Small intestine (tissue), 7 donors: ENCODE measurements around the gene CCDC102A. TPM values are rescaled to one million over a fixed set of nuclear protein-coding genes. Genes with fewer than 3 reads are reported as not detected.
A peak's percentile ranks its signal among the peaks of the same experiment; 100 is the strongest.

Experiments
- DNase-seq, 2 donors: peaks; one replicate each; pipeline versions ENCODE4 v3.0.0 to v3.0.0-alpha.2; 2013
- FAIRE-seq: peaks from 2 replicates; lab custom pipeline; 2012; peaks lifted over from hg19 to GRCh38; lab: Jason Lieb, UNC
- H3K27ac ChIP-seq, 3 donors: one replicate each; pipeline ENCODE4 v1.5.1; 2013; ENCODE audit warnings: low read length in 2 of 3, mild to moderate bottlenecking in 2 of 3, control low read depth in 1 of 3, inconsistent platforms in 1 of 3, low read depth in 1 of 3, moderate library complexity in 1 of 3
- H3K27me3 ChIP-seq, 3 donors: one replicate each; pipeline ENCODE4 v1.6.1; 2013; ENCODE audit warnings: low read length in 3 of 3, inconsistent platforms in 1 of 3; ENCODE audit not compliant: control insufficient read depth in 3 of 3, insufficient read depth in 3 of 3
- H3K36me3 ChIP-seq, 3 donors: one replicate each; pipeline ENCODE4 v1.6.1; 2013; ENCODE audit warnings: low read length in 3 of 3, inconsistent platforms in 1 of 3, low read depth in 1 of 3, mild to moderate bottlenecking in 1 of 3, moderate library complexity in 1 of 3; ENCODE audit not compliant: control insufficient read depth in 3 of 3, insufficient read depth in 2 of 3
- H3K4me1 ChIP-seq, 3 donors: one replicate each; pipeline ENCODE4 v1.6.1; 2013; ENCODE audit warnings: low read length in 2 of 3, inconsistent platforms in 1 of 3, low read depth in 1 of 3, mild to moderate bottlenecking in 1 of 3, moderate library complexity in 1 of 3; ENCODE audit not compliant: control insufficient read depth in 3 of 3, insufficient read depth in 2 of 3
- H3K4me3 ChIP-seq, 3 donors: one replicate each; pipeline ENCODE4 v1.5.1; 2013; ENCODE audit warnings: low read length in 3 of 3, control low read depth in 1 of 3, inconsistent platforms in 1 of 3, low read depth in 1 of 3, mild to moderate bottlenecking in 1 of 3, moderate library complexity in 1 of 3
- H3K9me3 ChIP-seq, 2 donors: one replicate each; pipeline ENCODE4 v1.6.1; 2013; ENCODE audit warnings: low read depth in 1 of 2, low read length in 1 of 2; ENCODE audit not compliant: control insufficient read depth in 2 of 2, insufficient read depth in 1 of 2
- WGBS, 3 donors: extraction: QIAGEN DNeasy Blood & Tissue Kit; methylation state at CpG; one replicate each; pipeline ENCODE4 v1.1.7; 2013; 5-methylcytosine and 5-hydroxymethylcytosine counted together
- polyA plus RNA-seq, 4 donors: library from polyadenylated mRNA; stranded (reverse) in 3 of 4; unstranded in 1 of 4; fragments of 200-250 nt in 3 of 4; fragments of 120-200 nt in 1 of 4; gene quantifications; one replicate each; pipeline versions ENCODE4 v1.2.1 to v1.2.3, GENCODE V29; 2013
- donor health status: healthy with polysubstance abuse.
- donor health status: control.
- donor health status: control.
- donor health status: Bipolar disorder and iron deficiency.
- donor health status: healthy.

The CCDC102A gene
- polyA plus RNA-seq, 4 donors = 1.1 to 4.5 (median 2.2) TPM

- DNase-seq = peak; percentile 72 to 87
- FAIRE-seq = no peak
- no peaks in the 10 kb centered on the region for H3K9me3 ChIP-seq
- peaks cover 2 to 20% (median 7%) of the 10 kb centered on the region in 3 donors for H3K4me1 ChIP-seq
- no peaks in the 10 kb centered on the region for H3K27me3 ChIP-seq
- peak overlapping the region in 1 of 3 donors; percentile 51 for H3K27ac ChIP-seq
- peaks cover 0 to 35% (median 0%) of the 10 kb centered on the region in 3 donors for H3K36me3 ChIP-seq
- 35 to 74% (median 54%) methylated on average over 4 of the region's 4 CpGs for WGBS, 3 donors
- no peak overlapping the region for H3K4me3 ChIP-seq
Measured at GRCh38 chr16:57527027-57527426, 9.3 kb downstream of the CCDC102A start.

GRCh38 chr16:57526498-57526897, 9.9 kb downstream of the CCDC102A start:
- Histone ChIP-seq H3K4me1 (peaks cover 2 to 20% (median 7%) of the 10 kb centered on the region in 3 donors), H3K9me3 (no peaks in the 10 kb centered on the region), H3K4me3 (no peak overlapping the region), H3K36me3 (peaks cover 0 to 31% (median 0%) of the 10 kb centered on the region in 3 donors), H3K27me3 (no peaks in the 10 kb centered on the region), H3K27ac (no peak overlapping the region)
- DNase-seq (no peak), FAIRE-seq (no peak)
- WGBS, 3 donors = 81 to 85% (median 83%) methylated on average over 6 of the region's 6 CpGs

- H3K27ac ChIP-seq = no peak overlapping the region
- peaks cover 0 to 29% (median 0%) of the 10 kb centered on the region in 3 donors for H3K36me3 ChIP-seq
- no peaks in the 10 kb centered on the region for H3K9me3 ChIP-seq
- WGBS, 3 donors = 85 to 89% (median 87%) methylated on average over 18 of the region's 18 CpGs
- H3K4me3 ChIP-seq = no peak overlapping the region
- peaks cover 2 to 20% (median 7%) of the 10 kb centered on the region in 3 donors for H3K4me1 ChIP-seq
- H3K27me3 ChIP-seq = no peaks in the 10 kb centered on the region
- DNase-seq (no peak), FAIRE-seq (no peak)
Measured at GRCh38 chr16:57525761-57526160, 10.6 kb downstream of the CCDC102A start.

GRCh38 chr16:57522960-57523359, 13.4 kb downstream of the CCDC102A start:
- FAIRE-seq (no peak), DNase-seq (no peak)
- no peak overlapping the region for H3K27ac ChIP-seq
- peaks cover 0 to 22% (median 0%) of the 10 kb centered on the region in 3 donors for H3K4me1 ChIP-seq
- H3K9me3 ChIP-seq = no peaks in the 10 kb centered on the region
- H3K27me3 ChIP-seq = no peaks in the 10 kb centered on the region
- H3K4me3 ChIP-seq = no peak overlapping the region
- WGBS, 3 donors = 79 to 83% (median 82%) methylated on average over 8 of the region's 8 CpGs
- H3K36me3 ChIP-seq = peaks cover 0 to 38% (median 0%) of the 10 kb centered on the region in 3 donors

- 28 to 32% (median 28%) methylated on average over 10 of the region's 10 CpGs for WGBS, 3 donors
- Histone ChIP-seq H3K36me3 (peaks cover 0 to 49% (median 0%) of the 10 kb centered on the region in 3 donors), H3K27me3 (no peaks in the 10 kb centered on the region), H3K27ac (no peak overlapping the region), H3K4me1 (peaks cover 0 to 10% (median 0%) of the 10 kb centered on the region in 3 donors), H3K4me3 (no peak overlapping the region), H3K9me3 (no peaks in the 10 kb centered on the region)
- FAIRE-seq (no peak), DNase-seq (peak; percentile 64 to 86)
Measured at GRCh38 chr16:57519796-57520360, 16.5 kb downstream of the CCDC102A start.

GRCh38 chr16:57518922-57519321, 17.4 kb downstream of the CCDC102A start:
- H3K9me3 ChIP-seq = no peaks in the 10 kb centered on the region
- WGBS, 3 donors = 23 to 58% (median 44%) methylated on average over 6 of the region's 6 CpGs
- H3K27me3 ChIP-seq = no peaks in the 10 kb centered on the region
- peaks cover 0 to 53% (median 0%) of the 10 kb centered on the region in 3 donors for H3K36me3 ChIP-seq
- FAIRE-seq (no peak), DNase-seq (peak; percentile 48 to 53)
- no peak overlapping the region for H3K4me3 ChIP-seq
- H3K27ac ChIP-seq = no peak overlapping the region
- peaks cover 0 to 19% (median 0%) of the 10 kb centered on the region in 3 donors for H3K4me1 ChIP-seq

- Histone ChIP-seq H3K4me1 (peaks cover 0 to 23% (median 0%) of the 10 kb centered on the region in 3 donors), H3K27ac (peak overlapping the region in 1 of 3 donors; percentile 1), H3K4me3 (no peak overlapping the region), H3K36me3 (peaks cover 0 to 53% (median 0%) of the 10 kb centered on the region in 3 donors), H3K9me3 (no peaks in the 10 kb centered on the region), H3K27me3 (no peaks in the 10 kb centered on the region)
- 77 to 88% (median 88%) methylated on average over 13 of the region's 13 CpGs for WGBS, 3 donors
- DNase-seq (no peak), FAIRE-seq (no peak)
Measured at GRCh38 chr16:57518520-57518919, 17.9 kb downstream of the CCDC102A start.

GRCh38 chr16:57517397-57518367, 18.7 kb downstream of the CCDC102A start:
- DNase-seq (no peak), FAIRE-seq (no peak)
- Histone ChIP-seq H3K36me3 (peaks cover 0 to 49% (median 0%) of the 10 kb centered on the region in 3 donors), H3K27ac (no peak overlapping the region), H3K9me3 (no peaks in the 10 kb centered on the region), H3K4me3 (no peak overlapping the region), H3K4me1 (peaks cover 0 to 32% (median 0%) of the 10 kb centered on the region in 3 donors), H3K27me3 (no peaks in the 10 kb centered on the region)
- WGBS, 3 donors = 89 to 92% (median 90%) methylated on average over 29 to 31 of the region's 31 CpGs
